Left renal pelvis (tissue), 4 donors: Measurements from ENCODE around the gene RFTN1. TPM values are rescaled to one million over a fixed set of nuclear protein-coding genes. Genes with fewer than 3 reads are reported as not detected.

Experiments used
- DNase-seq, 4 donors: peaks; one replicate each; pipeline ENCODE4 v3.0.0-alpha.2; 2013; ENCODE audit warnings: low read depth in 4 of 4, low spot score in 3 of 4
- polyA plus RNA-seq, 4 donors: library from polyadenylated mRNA; unstranded; fragments of 120-200 nt; gene quantifications; one replicate each; pipeline ENCODE4 v1.2.1, GENCODE V29; 2013; ENCODE audit not compliant: insufficient read length in 4 of 4

Gene RFTN1
- polyA plus RNA-seq, 4 donors = 27.6 to 84.9 (median 33.1) TPM

DNA sequence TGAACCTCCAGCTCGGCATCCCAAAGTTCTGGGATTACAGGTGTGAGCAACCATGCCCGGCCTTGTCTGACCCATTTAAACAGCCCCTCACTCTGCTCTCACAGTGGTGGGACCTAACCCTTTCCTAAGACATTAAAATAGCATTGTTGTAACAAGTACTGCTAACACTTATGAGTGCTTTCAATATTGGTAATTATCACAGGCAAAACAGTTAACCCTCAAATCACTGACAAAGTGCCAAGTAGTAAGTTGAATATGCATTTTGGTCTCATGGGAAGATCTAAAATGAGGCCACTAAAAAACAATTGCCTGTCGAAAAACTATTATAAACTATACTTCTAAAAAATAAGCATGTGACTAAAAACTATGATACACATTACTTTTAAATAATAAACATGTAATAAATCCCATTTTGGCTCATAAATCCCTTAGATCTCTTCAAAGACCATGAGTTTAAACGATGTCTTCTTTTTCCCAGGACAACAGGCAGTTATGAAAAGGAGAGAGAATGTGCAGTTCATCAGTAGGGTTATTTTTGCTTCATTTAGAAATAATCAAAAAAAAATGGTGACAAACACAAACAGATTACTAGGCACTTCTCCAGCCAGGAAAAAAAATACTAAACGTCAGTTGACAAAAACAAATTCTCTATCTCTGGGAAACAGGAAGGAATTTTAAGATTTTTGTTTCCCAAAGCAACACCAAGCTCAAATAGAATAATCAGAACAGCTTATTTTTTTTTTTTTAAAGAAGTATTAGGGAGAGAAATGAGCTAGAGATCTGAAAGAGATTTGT, 95.4 kb downstream of the RFTN1 start:
- DNase-seq = no peak

DNA sequence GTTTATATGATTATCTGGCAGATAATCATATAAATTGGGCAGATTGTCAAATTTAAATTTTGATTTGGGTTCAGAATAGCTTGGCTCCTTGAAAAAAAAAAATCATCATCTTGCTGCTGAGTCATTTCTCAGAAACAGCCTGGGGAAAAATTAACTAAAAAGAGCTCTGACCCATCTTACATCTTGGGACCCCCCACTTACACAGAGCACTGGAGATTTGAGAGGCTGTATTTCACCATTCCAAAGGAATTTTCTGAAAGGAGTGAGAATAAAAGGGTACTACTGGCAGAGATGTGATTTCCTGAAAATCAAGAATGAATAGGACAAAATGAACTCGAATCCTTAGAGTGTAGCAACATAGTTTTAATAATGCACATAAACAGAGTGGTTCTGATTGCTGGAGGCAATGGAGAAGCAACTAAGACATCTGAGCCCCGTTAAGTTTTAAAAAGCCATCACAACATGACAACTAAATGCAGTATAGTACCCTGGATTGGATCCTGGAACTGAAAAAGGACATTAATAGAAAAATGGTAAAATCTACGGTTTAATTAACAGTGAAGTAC, 97.5 kb downstream of the RFTN1 start:
- no peak for DNase-seq

DNA sequence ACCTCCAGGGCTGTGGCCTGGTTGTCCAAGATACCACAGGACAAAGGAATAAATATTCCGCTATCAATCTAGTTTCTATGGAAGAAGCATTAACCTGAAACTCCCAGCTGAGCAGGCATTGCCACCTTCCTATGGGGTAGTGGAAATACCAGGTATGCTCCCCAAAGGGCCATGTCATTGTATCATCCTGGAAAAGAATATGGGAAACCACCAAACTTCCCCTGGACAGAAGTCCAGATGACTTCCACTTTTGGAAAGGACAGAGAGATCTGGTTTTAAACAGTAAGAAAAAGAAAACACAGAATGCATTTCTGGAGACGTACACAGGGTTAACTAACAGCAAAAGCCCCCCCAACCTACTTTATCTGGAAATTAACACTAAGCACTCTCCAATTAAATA, 100.2 kb downstream of the RFTN1 start:
- no peak for DNase-seq

DNA sequence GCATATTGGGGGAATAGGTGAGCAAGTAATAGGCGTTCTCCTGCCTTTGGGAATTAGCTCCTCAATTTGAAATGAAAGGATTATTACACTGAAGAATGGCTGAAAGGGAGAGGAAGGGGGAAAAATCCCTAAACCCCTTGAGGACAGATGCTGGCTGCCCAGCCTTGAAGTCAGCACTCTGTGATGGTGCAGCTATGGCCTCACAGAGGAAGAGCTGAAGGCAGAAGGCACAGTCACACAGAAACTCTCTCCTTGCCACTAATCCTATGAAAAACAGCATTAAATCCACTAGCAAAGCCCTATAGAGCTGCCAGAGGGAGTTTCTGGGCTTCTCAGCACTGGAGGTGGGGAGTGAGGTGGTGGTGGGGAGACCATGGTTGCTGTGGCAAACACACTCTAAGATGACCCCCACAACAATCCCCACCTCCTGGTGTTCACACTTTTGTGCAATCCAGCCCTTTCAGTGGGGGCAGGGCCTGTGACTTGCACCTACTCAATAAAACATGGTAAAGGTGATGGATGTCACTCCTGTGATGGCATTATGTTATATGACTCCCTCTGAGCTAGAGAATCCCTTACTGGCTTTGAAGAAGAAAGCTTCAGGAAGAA, 101.2 kb downstream of the RFTN1 start:
- no peak for DNase-seq

DNA sequence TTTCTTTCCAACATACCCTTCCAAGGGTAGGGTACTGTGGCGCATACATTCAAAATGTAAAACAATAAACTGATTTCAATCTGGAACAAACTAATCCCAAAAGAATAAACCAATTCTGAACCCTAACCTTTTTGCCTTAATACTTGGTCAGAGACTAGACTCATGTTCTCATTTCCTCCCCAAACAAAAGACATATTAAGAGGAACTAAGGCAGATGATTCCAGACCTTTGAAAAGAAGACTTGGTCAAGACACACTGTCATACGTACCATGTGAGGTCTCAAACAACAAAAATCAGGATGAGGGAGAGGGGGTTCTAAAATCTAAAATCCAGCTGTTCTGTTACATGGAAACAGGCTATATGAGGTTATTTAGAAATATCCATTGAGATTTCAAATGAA, 102.1 kb downstream of the RFTN1 start:
- DNase-seq = no peak

DNA sequence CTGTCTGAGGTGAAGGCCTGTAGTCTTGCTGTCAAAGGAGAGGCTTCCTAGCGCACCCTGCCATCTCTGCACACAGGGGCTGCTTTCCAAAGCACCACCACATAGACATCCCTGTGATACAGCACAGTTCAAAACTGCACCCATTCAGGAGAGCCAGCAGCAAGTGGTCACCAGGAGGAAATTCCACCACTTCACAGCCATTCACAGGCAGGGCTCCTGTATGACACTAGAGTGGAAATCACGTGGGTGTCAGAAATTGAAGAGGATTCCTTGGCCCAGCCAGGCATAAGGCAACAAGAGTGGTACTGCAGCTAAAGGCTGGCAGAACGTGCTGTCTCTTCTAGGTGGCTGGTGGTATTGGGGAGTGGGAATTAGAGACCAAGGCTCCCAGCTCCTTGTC, 102.8 kb downstream of the RFTN1 start:
- no peak for DNase-seq

DNA sequence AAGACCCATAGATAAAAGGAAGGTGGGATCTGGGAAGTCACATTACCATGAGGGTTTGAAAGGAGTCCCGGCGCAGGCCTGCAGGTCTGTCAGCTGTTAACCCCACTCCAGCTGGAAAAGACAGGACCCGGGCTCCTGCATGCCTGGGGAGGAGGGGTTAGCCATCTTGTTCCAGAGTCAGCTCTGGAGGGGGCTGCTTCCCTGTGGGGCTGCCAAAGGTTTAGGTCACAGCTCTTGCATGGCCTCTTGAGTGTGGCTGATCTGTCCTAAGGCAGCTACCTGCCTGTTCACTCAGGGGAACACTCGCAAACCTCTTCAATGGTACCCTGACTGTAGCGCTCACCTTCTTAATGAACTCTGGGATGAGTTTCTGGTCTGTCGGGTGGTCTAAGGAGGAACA, 104.5 kb downstream of the RFTN1 start:
- DNase-seq = no peak

DNA sequence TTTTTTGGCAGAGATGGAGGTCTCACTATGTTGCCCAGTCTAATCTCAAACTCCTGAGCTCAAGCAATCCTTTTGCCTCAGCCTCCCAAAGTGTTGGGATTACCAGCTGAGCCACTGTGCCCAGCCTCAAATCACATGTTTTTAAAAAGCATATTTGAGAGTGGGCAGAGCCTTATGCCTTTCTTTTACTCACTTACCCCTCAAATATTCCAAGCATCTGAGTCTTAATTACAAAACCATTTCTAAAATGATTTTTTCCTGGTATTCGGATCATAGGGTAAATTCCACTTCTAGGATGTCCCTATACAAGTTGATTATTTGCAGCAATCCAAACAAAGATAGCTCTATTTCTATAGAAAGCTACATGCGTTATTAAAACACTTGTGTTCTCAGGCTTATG, 106.1 kb downstream of the RFTN1 start:
- no peak for DNase-seq

DNA sequence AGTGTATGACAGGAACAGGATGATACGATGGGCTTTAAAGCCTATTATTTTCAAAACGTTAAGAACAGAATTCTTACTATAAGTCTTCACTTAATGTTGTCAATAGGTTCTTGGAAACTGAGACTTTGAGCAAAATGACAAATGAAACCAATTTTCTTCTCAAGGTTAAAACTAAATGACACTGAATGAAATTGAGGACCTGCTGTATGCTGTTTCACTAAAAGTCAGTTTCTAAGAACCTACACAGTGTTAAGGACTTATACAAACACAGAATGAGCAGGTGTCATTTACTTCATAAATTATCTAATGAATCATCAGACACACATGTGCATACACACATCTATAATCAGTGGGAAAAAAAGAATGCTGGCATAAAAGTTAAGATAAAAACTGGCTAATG, 106.9 kb downstream of the RFTN1 start:
- no peak for DNase-seq

DNA sequence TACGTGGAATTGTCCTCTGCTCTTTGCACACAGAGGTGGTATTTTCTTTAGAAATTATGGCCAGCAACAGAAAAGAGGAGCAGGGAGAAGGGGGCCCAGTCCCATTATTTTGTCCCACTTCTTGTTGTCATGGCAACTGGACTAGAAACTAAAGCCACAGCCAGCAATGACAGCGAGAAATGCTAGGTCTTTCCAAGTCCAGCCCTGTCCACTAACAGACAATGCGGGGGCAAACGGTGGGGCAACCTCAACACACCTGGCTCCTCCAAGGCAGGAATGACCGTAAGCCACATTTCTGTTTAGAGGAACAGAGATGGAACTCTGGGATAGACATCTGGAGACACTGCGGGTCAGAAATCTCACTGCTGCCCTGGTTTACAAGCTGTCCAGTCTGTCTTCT, 107.3 kb downstream of the RFTN1 start:
- no peak for DNase-seq

DNA sequence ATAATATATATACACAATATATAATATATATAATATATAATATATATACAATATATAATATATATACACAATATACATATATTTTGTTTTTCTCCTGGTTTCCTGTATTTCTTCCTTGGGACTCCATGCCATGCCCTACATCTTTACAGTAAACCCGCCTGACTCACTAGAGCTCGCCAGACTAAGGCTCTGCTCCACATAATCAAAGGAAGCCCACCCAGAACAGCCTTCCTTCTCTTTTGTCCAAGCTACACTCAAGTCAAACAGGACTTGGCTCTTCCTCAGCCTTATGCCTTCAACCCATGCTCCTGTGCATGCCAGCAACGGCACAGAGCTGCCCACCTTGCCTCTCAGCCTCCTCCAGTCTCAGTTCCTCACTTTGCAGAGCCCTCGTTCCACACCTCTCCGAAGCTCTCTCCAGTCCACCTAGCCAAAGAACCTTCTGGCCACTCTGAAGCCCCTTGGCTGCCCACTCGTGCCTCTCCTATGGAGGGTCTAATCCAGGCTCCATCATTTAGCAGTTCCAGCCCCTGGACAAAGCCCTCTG, 109.1 kb downstream of the RFTN1 start:
- no peak for DNase-seq

DNA sequence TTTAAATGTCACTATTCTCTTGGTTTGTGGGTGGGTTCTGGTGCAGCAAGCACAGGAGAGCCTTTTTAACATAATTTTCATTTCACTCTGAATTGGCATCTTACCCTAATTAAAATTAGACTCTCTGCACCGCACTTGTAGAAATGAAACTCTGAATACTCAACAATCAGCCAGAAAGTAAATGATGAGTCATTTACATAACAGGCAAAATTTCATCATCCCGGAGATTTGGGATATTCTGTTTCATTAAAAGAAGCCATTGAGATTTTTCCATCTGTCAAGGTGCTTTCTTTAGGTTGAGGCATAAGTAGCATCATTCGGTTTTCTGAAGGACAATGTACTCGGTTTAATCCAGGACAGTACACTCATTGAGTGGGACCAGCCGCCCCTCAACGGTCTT, 111.0 kb downstream of the RFTN1 start:
- no peak for DNase-seq

DNA sequence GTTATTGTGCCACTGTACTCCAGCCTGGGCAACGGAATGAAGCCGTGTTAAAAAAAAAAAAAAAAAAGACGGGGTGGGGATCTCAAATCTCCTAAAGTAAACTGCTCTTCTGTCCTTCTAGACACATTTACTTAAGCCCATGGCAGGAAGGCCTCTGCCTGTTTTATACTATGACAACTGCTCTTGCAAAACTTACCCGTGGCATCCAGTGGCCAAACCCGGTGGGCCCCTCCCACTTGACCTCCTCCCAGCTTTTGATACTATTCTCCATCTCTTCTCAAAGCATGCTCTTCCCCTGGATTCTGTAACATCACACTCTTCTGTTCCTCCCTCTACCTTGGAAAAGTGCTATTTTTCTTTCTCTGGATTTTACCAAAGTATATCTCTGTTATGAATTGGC, 112.2 kb downstream of the RFTN1 start:
- DNase-seq = no peak

DNA sequence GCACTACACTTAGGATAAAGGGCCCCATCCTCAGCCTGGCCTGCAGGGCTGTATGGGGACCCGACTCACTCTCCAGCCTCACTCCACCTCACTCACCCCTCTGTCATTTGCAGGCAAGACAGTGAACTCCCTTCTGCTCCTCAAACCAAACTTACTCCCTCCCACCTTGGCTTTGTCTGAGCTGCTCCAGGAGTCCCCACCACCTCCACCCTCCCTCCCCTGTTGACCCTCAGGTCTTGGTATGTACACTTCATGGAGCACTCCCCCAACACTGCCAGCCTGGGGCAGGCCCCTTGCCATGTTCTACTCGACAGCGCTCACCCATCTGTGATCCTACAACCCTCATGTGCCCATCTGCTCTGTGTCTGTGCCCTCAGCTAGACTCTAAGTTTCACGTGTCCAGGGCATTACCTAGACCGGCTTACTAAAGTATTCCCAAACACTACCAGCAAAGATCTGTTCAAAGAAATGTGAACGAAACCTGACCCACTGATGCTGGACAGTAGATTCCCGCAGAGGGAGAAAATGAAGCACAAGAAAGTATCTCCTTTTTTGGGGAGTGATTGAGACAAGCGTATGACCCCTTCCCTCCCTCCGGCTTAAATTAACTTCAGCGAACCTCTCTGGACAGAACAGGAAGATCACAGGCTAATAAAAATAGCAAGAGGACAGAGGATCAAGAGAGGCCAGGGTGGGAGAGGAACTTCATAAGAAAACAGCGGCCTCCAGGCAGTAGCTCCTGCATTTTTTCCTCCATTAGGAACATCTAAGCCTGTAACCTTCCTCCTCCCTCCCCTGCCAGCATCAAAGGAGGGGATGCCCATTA, 113.2 kb downstream of the RFTN1 start:
- no peak for DNase-seq

DNA sequence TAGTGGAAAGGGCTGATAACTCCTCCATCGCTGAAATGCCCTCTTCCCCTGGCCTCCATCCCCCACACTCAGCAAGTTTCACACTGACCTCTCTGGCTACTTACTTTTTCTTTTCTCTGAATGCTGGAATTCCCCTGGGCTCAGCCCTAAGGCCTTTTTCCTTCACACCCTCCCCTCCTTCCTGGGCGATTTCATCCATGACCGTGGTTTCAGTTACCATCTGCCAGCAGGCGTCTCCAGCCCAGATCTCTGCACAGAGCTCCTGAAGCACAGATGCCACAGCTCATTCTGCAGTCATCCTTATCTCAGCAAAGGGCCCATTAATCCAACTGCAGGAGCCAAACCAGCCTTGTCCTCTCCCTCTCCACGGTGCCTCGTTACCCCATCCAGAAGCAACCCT, 114.0 kb downstream of the RFTN1 start:
- peak in 2 of 4 donors; percentile 49 to 73 for DNase-seq

DNA sequence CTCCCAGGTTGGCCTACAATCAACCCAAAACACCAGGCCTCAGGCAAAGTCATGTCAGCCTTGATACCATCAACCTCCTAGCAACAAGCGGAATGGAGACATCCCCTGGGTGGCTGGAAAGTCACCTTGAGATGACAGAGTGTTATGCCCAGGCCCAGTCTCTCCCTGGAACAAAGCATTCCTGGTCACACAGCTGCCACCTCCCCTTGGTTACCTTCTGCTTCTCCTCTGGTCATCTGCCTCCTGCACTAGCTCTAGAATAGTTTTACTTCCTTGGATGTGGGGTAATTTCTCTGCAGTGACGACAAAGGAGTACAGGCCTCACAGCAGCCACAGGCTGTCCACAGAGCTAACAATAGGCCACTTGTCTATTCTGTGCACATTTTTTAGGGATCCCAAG, 114.9 kb downstream of the RFTN1 start:
- DNase-seq = no peak

DNA sequence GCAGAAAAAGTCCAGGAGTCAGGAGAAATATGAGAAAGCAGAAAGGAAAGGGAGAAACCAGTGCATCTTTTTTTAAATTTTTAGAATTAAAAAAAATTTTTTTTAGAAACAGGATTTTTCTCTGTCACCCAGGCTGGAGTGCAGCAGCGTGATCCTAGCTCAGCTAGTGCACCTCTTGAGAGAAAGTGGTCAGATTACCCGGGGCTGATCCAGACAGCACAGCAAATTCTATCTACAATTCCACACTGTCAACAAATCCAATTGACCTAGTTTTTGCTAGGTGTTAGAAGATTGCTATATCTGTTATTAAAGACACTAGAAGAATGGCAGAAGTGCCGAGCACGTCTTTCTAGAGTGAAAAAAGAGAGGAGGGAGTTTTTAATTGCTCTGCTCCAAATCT, 117.3 kb downstream of the RFTN1 start:
- DNase-seq = no peak

DNA sequence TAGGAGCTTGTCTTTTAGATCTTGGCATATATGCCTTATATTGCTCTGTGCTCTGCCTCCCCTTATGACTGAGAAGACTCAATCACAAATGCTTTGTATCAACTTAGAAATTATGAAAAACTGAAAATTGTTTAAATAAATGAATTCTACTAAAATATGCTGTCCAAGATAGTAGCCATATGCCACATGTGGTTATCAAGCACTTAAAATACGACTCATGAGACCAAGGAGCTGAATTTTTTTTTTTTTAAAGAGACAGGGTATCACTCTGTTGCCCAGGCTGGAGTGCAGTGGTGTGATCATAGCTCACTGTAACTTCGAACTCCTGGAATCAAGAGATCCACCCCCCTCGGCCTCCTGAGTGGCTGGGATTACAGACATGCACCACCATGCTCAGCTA, 118.3 kb downstream of the RFTN1 start:
- DNase-seq = no peak

DNA sequence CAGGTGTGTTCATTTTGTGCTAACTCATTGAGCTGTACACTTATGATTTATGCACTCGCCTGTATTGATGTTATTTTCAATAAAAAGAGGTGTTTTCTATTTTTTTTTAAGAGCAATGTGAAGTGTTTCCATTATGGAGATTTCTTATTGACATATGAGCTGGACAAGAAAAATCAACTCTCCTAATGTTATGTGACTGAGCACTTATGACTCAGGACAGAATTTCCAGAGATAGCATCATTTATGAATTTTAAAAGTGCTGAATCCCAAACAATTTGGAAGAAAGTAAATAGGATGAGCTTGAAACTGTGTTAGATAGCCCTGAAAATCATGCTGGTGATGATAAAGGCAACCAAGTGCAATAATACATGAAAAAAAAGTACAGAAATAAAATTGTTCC, 118.9 kb downstream of the RFTN1 start:
- DNase-seq = no peak

DNA sequence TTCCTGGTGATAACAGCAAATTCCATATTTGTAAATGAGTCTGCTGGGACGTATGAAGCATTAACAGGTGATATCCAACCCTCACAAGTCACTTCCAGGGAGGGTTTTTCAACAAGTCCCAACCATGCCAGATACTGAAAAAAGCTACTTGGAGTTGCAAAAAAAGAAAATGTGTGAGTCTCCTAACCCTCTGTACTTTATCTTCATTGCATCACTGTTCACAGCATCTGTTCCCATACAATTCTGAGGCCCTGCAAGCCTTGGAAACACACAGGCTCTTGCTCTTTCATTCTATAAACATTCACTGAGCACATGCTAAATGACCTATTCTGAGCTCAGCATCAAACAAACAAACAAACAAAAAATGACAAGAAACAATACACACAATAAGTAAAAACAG, 120.8 kb downstream of the RFTN1 start:
- DNase-seq = no peak

DNA sequence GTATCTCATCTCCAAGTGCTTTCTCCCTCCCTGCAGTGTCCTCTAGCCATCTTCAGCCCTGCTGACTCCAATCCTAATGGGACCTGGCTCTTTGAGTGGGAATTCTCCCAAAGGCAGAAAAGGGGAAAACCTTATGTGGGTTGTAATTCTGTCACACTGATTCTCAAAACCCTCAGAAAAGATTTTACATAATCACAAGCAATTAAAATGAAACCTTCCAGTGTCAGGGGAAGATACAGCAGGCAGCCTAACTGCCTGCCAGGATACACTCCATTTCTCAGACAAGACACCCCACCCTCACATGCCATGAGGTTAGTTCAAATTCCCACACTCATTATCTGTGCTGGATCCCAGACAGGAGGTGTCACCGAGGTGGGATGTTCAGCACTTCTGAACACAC, 121.4 kb downstream of the RFTN1 start:
- DNase-seq = no peak
